Measurements from ENCODE around the gene EML5. TPM values are rescaled to one million over a fixed set of nuclear protein-coding genes. Genes with fewer than 3 reads are reported as not detected.

EML5 gene
- total and polyA plus RNA-seq, 2 donors (not counting 3 experiments of a cell fraction or from before 2014, with no cell fraction given) = not detected

DNA sequence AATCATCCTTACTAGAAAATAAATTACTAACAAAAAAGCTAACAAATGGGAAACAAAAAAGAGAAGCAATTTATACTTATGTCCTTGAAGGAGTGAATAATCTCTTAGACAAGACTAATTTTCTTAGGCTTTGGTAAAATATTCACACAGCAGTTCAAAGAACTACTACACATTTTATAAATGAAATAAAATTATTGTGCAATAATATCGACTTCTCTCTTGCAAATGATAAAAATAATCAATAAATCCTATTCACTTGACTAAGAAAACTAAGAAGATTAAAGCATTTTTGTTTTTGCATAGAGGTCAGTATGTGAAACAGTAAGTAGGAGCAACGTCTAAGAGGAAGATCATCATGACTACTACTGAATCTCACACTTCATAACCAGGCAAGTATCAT is 82.0 kb downstream of the EML5 start:
- no peak for FAIRE-seq
- no peak overlapping the region for H2AFZ ChIP-seq (ENCODE audit: low read depth, low read length)
- no peaks in the 10 kb centered on the region for H3K9me3 ChIP-seq (replicated peaks; ENCODE audit: control insufficient read depth, insufficient read depth, low read length)
- H3K4me3 ChIP-seq (replicated peaks in 1 of 3; ENCODE audit: insufficient read depth in 1 of 3, low read depth in 1 of 3, low read length in 3 of 3) = no peak overlapping the region
- intact Hi-C loops (cut with micrococcal nuclease) (no loop called here), dilution Hi-C loops (cut with MboI; ENCODE audit: extremely low pct_ligation_motif_present, low sequenced_read_pairs) (no loop called here)
- no peak overlapping the region for H3K27ac ChIP-seq (ENCODE audit: insufficient read depth, low read depth, low read length)
- no peaks in the 10 kb centered on the region for H3K36me3 ChIP-seq (ENCODE audit: control insufficient read depth in 2 of 2, extremely low read depth in 1 of 2, insufficient read depth in 2 of 2, low read length in 2 of 2)
- TF ChIP-seq, protein P1, sequence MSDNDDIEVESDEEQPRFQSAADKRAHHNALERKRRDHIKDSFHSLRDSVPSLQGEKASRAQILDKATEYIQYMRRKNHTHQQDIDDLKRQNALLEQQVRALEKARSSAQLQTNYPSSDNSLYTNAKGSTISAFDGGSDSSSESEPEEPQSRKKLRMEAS (IDR thresholded peaks at IDR 0.05; ENCODE audit: insufficient read depth, insufficient read length) = no peak
- TF ChIP-seq GATA2 (IDR thresholded peaks at IDR 0.05; ENCODE audit: insufficient read depth, insufficient read length, low read depth, low read length) (no peak), MYC (IDR thresholded peaks at IDR 0.05; ENCODE audit: low read depth, low read length) (no peak), FOS (IDR thresholded peaks at IDR 0.05; ENCODE audit: borderline replicate concordance, insufficient read depth, low read length) (no peak), POLR2A (IDR thresholded peaks at IDR 0.05; ENCODE audit: low read depth, low read length) (no peak), EZH2 (IDR thresholded peaks at IDR 0.05; ENCODE audit: borderline replicate concordance, low read depth, low read length, severe bottlenecking) (no peak), POLR2AphosphoS5 (IDR thresholded peaks at IDR 0.05; ENCODE audit: insufficient read depth, low read depth, low read length) (no peak), JUN (IDR thresholded peaks at IDR 0.05; ENCODE audit: borderline replicate concordance, insufficient read depth, insufficient read length, low read depth) (no peak)
- TF ChIP-seq, protein P2, sequence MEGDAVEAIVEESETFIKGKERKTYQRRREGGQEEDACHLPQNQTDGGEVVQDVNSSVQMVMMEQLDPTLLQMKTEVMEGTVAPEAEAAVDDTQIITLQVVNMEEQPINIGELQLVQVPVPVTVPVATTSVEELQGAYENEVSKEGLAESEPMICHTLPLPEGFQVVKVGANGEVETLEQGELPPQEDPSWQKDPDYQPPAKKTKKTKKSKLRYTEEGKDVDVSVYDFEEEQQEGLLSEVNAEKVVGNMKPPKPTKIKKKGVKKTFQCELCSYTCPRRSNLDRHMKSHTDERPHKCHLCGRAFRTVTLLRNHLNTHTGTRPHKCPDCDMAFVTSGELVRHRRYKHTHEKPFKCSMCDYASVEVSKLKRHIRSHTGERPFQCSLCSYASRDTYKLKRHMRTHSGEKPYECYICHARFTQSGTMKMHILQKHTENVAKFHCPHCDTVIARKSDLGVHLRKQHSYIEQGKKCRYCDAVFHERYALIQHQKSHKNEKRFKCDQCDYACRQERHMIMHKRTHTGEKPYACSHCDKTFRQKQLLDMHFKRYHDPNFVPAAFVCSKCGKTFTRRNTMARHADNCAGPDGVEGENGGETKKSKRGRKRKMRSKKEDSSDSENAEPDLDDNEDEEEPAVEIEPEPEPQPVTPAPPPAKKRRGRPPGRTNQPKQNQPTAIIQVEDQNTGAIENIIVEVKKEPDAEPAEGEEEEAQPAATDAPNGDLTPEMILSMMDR (IDR thresholded peaks at IDR 0.05; ENCODE audit: extremely low read depth in 1 of 2, insufficient read depth in 1 of 2, low read depth in 1 of 2, low read length in 2 of 2) = no peak
- H3K9me1 ChIP-seq (replicated peaks; ENCODE audit: control insufficient read depth, extremely low read depth, insufficient read depth, low read length) = no peaks in the 10 kb centered on the region
- no peaks in the 10 kb centered on the region for H4K20me1 ChIP-seq (replicated peaks; ENCODE audit: control insufficient read depth, extremely low read depth, insufficient read depth, low read length)
- peaks cover 0 to 2% of the 10 kb centered on the region in 2 experiments for H3K27me3 ChIP-seq (ENCODE audit: control insufficient read depth in 2 of 2, insufficient read depth in 2 of 2, low read length in 2 of 2)
- no peak for DNase-seq (ENCODE audit: low read depth, low spot score)
- CTCF ChIA-PET = no interaction called here
- POLR2A ChIA-PET = no interaction called here
- no peak overlapping the region for H3K4me2 ChIP-seq (ENCODE audit: insufficient read depth, low read length)
- no peak overlapping the region for H3K9ac ChIP-seq (replicated peaks; ENCODE audit: extremely low read depth, insufficient read depth, low read length)
- H3K79me2 ChIP-seq (ENCODE audit: control insufficient read depth, insufficient read depth, low read length) = no peaks in the 10 kb centered on the region
- H3K4me1 ChIP-seq (ENCODE audit: control insufficient read depth, extremely low read depth, insufficient read depth, low read length) = no peaks in the 10 kb centered on the region
- no TSS peak for BruUV-seq (replicated peaks)

Measured in endothelial cell of umbilical vein (primary cell).